ENCODE measurements around the gene KIF5A. TPM values are rescaled to one million over a fixed set of nuclear protein-coding genes. Genes with fewer than 3 reads are reported as not detected.
A peak's percentile ranks its signal among the peaks of the same experiment; 100 is the strongest.

The KIF5A gene
- total RNA-seq, 1 donor from 2014 or later: 0.08 TPM

DNA sequence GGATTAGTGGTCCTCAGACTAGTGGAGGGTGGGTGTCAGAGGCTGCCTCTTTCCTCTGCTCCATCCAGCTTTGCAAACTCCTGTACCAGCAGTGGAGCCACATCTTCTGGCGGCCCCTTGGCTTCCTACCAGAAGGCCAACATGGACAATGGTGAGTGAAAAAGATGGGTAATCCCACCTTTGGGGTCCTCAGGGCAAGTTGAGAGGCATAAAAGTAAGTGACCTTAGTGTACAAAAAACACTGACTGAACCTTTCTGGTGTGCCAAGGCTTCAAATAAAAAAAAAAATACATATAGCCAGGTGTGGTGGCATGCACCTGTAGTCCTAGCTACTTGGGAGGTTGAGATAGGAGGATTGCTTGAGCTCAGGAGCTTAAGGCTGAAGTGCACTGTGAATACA is 32.0 kb downstream of the KIF5A start:
- Histone ChIP-seq H3K4me1 (no peaks in the 10 kb centered on the region), H3K27me3 (ENCODE audit: low read depth) (peaks cover 35% of the 10 kb centered on the region), H3K27ac (replicated peaks) (no peak overlapping the region), H3K4me3 (no peak overlapping the region), H3K9me3 (replicated peaks) (no peaks in the 10 kb centered on the region), H3K36me3 (no peaks in the 10 kb centered on the region)
- DNase-seq: no peak
- TF ChIP-seq, protein P1, sequence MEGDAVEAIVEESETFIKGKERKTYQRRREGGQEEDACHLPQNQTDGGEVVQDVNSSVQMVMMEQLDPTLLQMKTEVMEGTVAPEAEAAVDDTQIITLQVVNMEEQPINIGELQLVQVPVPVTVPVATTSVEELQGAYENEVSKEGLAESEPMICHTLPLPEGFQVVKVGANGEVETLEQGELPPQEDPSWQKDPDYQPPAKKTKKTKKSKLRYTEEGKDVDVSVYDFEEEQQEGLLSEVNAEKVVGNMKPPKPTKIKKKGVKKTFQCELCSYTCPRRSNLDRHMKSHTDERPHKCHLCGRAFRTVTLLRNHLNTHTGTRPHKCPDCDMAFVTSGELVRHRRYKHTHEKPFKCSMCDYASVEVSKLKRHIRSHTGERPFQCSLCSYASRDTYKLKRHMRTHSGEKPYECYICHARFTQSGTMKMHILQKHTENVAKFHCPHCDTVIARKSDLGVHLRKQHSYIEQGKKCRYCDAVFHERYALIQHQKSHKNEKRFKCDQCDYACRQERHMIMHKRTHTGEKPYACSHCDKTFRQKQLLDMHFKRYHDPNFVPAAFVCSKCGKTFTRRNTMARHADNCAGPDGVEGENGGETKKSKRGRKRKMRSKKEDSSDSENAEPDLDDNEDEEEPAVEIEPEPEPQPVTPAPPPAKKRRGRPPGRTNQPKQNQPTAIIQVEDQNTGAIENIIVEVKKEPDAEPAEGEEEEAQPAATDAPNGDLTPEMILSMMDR (IDR thresholded peaks at IDR 0.05; ENCODE audit: borderline replicate concordance): no peak
- intact Hi-C loops (cut with micrococcal nuclease): loop anchor here (5.0 kb wide), 1 partner anchor 40 kb away; no protein-coding TSS in a partner anchor

DNA sequence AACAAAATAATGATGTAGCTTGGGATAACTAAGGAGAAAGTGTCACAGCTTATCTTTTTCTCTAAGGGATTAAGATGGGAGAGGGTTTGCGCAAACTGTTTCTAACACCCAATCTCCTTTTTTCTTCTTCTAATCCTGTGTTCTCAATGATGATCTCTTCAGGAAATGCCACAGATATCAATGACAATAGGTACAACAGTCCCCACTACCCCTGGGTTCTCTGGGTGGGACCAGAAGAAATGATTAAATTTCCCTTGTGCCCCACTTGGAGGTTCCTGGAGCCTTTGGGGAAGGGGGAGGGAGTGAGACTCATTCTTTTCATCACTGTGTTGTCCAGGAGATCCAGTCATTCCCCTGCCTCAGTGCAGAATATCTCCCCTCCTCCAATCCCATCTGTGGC is 32.6 kb downstream of the KIF5A start:
- TF ChIP-seq, protein P1 (IDR thresholded peaks at IDR 0.05; ENCODE audit: borderline replicate concordance): no peak
- H3K27ac ChIP-seq (replicated peaks): no peak overlapping the region
- peaks cover 41% of the 10 kb centered on the region for H3K27me3 ChIP-seq (ENCODE audit: low read depth)
- no peak for DNase-seq
- no peaks in the 10 kb centered on the region for H3K36me3 ChIP-seq
- no peak overlapping the region for H3K4me3 ChIP-seq
- H3K9me3 ChIP-seq (replicated peaks): no peaks in the 10 kb centered on the region
- H3K4me1 ChIP-seq: no peaks in the 10 kb centered on the region
- intact Hi-C loops (cut with micrococcal nuclease): loop anchor here (5.0 kb wide), 1 partner anchor 40 kb away; no protein-coding TSS in a partner anchor

DNA sequence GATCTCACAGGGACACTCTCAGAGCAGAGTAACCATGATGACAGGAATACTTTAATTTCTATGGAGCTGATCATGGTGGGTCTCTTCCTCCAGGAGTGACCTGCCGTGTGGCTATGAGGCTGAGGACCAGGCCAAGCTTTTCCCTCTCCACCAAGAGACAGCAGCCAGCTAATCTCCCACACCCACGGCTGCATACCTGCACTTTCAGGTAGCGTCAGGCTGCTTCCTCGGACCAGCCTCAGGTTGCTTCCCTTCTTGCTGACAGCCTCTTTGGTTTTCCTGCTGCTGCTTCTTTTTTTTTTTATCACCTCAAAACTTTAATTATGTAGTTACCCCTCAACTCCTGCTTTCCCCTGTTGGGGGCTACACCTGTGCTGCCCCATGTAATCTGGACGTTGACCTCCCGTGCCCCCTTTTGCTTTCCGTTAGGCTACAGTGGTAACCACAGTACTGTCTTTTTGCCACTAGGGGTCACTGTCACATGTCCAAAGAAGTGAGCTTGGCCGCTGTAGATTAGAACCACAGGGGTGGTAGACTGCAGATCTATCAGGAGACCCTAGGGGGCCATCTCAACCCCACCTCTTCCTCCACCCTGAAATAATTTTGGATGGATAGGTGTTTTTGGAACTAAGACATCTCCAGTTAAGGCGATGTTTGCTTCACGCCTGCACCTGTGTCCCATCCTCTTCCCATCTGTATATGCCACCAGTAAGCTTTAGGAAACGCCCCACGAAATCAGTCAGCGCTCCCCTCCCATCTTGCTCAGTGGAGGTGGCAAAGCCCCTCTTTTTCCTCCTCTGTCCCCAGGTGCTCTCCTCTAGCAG is 33.4 kb downstream of the KIF5A start:
- TF ChIP-seq, protein P1 (IDR thresholded peaks at IDR 0.05; ENCODE audit: borderline replicate concordance): peak; percentile 98
- Histone ChIP-seq H3K27me3 (ENCODE audit: low read depth) (peaks cover 49% of the 10 kb centered on the region), H3K27ac (replicated peaks) (no peak overlapping the region), H3K9me3 (replicated peaks) (no peaks in the 10 kb centered on the region), H3K36me3 (no peaks in the 10 kb centered on the region), H3K4me3 (no peak overlapping the region), H3K4me1 (no peaks in the 10 kb centered on the region)
- intact Hi-C loops (cut with micrococcal nuclease): loop anchor here (5.0 kb wide), 1 partner anchor 39 kb away; no protein-coding TSS in a partner anchor
- DNase-seq: no peak

DNA sequence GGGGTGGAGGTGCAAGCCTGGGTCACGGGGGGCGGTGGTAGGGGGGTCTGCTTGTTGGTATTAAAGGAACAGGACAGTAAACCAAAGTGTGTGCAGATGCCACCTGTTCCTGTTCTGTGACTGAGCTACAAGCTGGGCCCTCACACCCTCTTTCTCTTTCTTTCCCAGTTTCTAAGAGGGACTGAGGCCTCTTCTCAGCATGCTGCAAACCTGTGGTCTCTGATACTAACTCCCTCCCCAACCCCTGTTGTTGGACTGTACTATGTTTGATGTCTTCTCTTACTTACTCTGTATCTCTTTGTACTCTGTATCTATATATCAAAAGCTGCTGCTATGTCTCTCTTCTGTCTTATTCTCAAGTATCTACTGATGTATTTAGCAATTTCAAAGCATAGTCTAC is 34.2 kb downstream of the KIF5A start:
- H3K9me3 ChIP-seq (replicated peaks): no peaks in the 10 kb centered on the region
- DNase-seq: no peak
- H3K36me3 ChIP-seq: no peaks in the 10 kb centered on the region
- intact Hi-C loops (cut with micrococcal nuclease): loop anchor here (5.0 kb wide), 1 partner anchor 38 kb away; no protein-coding TSS in a partner anchor
- no peak overlapping the region for H3K27ac ChIP-seq (replicated peaks)
- peaks cover 52% of the 10 kb centered on the region for H3K27me3 ChIP-seq (ENCODE audit: low read depth)
- no peaks in the 10 kb centered on the region for H3K4me1 ChIP-seq
- TF ChIP-seq, protein P1 (IDR thresholded peaks at IDR 0.05; ENCODE audit: borderline replicate concordance): no peak
- no peak overlapping the region for H3K4me3 ChIP-seq

DNA sequence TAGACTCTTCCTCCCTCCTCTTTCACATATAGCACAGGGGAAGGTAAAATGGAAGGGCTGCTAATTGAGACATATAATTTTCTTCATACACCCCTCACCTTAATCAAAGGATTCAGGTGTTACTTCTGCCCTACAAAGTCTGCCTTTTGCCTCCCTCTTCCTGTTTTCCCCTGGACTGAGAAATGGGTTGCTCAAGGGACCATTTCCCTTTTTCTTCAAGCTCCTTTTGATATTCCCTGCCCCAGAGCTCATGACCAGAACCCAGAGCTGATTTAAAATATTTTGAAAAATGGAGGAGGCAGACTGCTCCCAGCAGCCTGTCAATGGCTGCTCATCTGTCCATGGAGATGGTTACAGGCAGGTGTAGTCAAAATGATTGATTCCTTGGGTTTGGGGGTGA is 34.8 kb downstream of the KIF5A start:
- H3K4me3 ChIP-seq: no peak overlapping the region
- no peak for DNase-seq
- H3K36me3 ChIP-seq: no peaks in the 10 kb centered on the region
- no peak overlapping the region for H3K27ac ChIP-seq (replicated peaks)
- no peaks in the 10 kb centered on the region for H3K4me1 ChIP-seq
- peaks cover 52% of the 10 kb centered on the region for H3K27me3 ChIP-seq (ENCODE audit: low read depth)
- intact Hi-C loops (cut with micrococcal nuclease): loop anchor here (5.0 kb wide), 1 partner anchor 38 kb away; no protein-coding TSS in a partner anchor
- H3K9me3 ChIP-seq (replicated peaks): no peaks in the 10 kb centered on the region
- TF ChIP-seq, protein P1 (IDR thresholded peaks at IDR 0.05; ENCODE audit: borderline replicate concordance): no peak
